ENCODE data around the gene SHLD2.
"Not testable (repeated sequence)": the region's sequence is repeated elsewhere in the genome, so short reads cannot be mapped to it uniquely, and the experiment has no call there.

The SHLD2 gene

DNA sequence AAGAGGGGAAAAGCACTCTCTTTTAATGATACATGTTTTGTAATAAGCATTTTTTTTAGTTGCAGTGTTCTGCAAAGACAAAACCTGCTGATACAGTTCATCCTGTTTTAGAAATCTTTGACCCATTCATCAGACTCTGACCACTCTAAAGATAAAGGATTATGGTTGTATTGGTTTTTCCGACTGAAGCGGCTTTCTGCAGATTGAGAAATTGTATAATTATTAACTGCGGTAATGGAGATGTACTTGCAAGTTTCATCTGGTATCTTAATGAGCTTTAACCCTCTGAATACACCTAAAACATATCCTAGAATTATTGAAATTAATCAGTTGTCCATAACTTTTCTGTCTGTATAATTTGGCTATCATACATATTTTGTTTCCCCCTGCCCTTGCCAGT, 50.6 kb downstream of the SHLD2 start:
- H3K9ac ChIP-seq (ENCODE audit: low read depth, low read length); H3K36me3 ChIP-seq (ENCODE audit: insufficient read depth, low read length); H3K4me1 ChIP-seq (ENCODE audit: insufficient read depth, low read length): not testable (repeated sequence)

DNA sequence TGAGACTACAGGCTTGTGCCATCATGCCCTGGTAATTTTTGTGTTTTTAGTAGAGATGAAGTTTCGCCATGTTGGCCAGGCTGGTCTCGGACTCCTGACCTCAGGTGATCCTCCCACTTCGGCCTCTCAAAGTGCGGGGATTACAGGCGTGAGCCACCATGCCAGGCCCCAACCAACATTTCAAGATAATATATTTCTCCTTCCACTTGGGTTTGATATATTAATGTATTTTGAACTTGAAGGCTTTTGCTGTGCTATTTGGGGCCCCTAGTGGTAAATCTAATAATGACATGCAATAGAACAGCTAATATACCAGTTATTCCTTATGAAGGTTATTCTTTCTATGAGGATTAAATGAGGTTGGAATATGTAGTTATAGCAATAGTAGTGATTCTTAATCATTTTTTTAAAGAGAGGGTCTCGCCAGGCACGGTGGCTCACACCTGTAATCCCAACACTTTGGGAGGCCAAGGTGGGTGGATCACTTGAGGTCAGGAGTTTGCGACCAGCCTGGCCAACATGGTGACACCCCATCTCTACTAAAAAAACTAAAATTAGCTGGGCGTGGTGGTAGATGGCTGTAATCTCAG, 54.1 kb downstream of the SHLD2 start:
- not testable (repeated sequence) for H3K9me3 ChIP-seq (ENCODE audit: control insufficient read depth, insufficient read depth, low read length); H3K4me1 ChIP-seq (ENCODE audit: insufficient read depth, low read length); H3K36me3 ChIP-seq (ENCODE audit: insufficient read depth, low read length); H3K9ac ChIP-seq (ENCODE audit: low read depth, low read length)

More for the DNA sequence above, 50.6 kb downstream of the SHLD2 start:
- not testable (repeated sequence) for H3K9me3 ChIP-seq (ENCODE audit: control insufficient read depth, insufficient read depth, low read length)

DNA sequence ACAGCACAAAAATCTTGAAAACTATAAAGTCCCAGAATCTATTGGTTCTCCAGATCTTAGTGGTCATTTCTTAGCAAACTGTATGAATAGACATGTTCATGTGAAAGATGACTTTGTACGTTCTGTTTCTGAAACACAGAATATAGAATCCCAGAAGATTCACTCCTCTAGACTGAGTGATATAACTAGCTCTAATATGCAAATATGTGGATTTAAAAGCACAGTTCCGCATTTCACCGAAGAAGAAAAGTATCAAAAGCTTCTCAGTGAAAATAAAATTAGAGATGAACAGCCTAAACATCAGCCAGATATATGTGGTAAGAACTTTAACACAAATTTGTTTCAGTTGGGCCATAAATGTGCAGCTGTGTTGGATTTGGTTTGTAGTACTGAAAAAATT, 56.5 kb downstream of the SHLD2 start:
- not testable (repeated sequence) for H3K4me1 ChIP-seq (ENCODE audit: insufficient read depth, low read length); H3K36me3 ChIP-seq (ENCODE audit: insufficient read depth, low read length); H3K9me3 ChIP-seq (ENCODE audit: control insufficient read depth, insufficient read depth, low read length); H3K9ac ChIP-seq (ENCODE audit: low read depth, low read length)

DNA sequence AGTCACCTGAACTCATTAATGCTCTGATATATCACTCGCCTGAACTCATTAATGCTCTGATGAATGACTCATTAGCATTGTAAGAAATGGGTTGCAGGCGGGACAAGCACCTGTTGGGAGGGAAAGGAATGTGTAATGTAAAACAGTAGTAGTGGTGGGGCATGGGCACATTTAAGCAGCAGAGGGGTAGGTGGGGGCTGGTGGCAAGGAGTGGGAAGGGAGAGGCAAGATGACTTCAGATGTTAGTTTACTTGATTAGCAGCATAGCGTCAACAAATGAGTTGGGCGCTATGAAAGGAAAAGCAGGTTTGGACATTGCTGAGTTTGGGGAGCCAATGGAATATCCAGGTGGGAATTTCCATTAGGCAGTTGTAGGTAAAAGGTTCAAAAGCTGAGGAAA, 61.8 kb downstream of the SHLD2 start:
- not testable (repeated sequence) for H3K9me3 ChIP-seq (ENCODE audit: control insufficient read depth, insufficient read depth, low read length); H3K36me3 ChIP-seq (ENCODE audit: insufficient read depth, low read length); H3K9ac ChIP-seq (ENCODE audit: low read depth, low read length); H3K4me1 ChIP-seq (ENCODE audit: insufficient read depth, low read length)

DNA sequence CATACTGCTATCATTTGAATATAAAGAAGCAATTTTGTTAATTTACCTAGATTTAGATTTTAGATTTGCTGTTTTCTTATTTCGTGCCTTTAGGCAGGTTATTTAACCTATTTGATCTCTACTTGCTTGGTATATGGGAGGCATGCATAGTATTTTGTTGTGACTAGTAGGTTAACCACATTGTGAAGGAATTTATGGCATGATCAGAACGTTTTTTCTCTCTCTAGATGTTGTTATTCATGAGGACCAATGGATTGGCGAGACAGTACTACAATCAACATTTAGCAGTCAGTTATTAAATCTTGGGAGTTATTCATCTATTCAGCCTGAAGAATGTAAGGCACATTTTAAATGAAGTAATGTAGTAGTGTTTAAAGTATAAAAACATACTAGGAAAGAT, 62.8 kb downstream of the SHLD2 start:
- not testable (repeated sequence) for H3K36me3 ChIP-seq (ENCODE audit: insufficient read depth, low read length); H3K9ac ChIP-seq (ENCODE audit: low read depth, low read length); H3K9me3 ChIP-seq (ENCODE audit: control insufficient read depth, insufficient read depth, low read length); H3K4me1 ChIP-seq (ENCODE audit: insufficient read depth, low read length)

DNA sequence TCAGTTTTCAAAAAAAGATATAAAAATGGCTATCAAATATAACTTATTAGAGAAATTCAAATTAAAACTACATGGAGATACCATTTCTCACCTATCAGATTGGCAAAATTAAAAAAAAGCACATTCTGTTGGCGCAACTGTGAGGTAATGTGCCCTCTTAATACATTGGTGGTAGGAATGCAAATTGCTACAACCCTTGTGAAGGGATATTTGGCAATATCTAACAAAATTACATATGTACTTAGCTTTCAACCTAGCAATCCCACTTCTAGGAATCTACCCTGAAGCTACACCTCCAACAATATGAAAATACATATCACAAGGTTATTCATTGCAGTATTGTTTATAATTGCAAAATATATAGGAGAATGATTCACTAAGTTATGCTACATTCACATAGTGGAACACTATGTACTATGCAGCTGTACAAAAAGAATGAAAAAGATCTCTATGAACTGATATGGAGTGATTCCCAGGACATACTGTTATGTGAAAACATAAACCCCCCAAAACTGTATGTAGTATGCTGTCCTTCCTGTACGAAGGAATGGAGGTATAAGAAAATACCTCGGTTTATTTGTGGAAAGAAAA, 67.8 kb downstream of the SHLD2 start:
- not testable (repeated sequence) for H3K9me3 ChIP-seq (ENCODE audit: control insufficient read depth, insufficient read depth, low read length); H3K9ac ChIP-seq (ENCODE audit: low read depth, low read length); H3K36me3 ChIP-seq (ENCODE audit: insufficient read depth, low read length); H3K4me1 ChIP-seq (ENCODE audit: insufficient read depth, low read length)

DNA sequence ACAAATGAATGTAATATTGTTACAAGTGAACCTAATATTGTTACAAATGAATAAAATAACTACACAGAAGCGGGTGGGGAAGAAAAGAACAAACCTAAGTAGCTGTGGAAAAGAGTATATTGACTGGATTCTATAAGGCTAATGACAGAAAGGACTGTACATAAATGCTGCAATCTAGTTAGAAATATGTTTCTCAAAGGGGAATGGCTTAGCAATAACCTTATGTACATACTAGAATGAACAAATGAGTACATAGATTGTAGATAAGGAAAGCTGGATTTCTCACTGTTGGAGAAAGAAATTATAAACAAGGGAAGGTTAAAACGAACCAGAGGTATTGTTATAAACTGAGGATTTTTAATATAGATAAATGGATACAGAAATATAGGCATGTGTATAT, 68.4 kb downstream of the SHLD2 start:
- not testable (repeated sequence) for H3K36me3 ChIP-seq (ENCODE audit: insufficient read depth, low read length); H3K9ac ChIP-seq (ENCODE audit: low read depth, low read length); H3K4me1 ChIP-seq (ENCODE audit: insufficient read depth, low read length); H3K9me3 ChIP-seq (ENCODE audit: control insufficient read depth, insufficient read depth, low read length)

DNA sequence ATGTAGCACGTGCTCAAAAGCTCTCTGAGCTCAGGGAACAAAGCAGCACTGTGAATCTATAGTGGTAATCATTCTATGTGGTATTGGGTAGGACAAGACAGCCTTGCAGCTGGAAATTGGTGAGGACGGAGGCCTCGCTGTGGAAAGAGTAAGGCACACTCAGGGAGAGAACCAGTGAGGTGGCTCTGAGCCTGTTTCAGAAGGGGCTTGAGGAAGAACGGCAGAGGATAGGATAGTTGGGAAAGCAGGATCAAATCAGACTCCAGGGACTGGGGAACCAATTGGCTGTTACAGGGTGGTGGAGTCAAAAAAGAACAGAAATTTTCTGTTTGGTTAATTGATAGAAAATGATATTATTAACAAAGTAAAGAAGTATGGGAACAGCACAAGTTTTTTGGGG, 74.9 kb downstream of the SHLD2 start:
- H3K9me3 ChIP-seq (ENCODE audit: control insufficient read depth, insufficient read depth, low read length); H3K9ac ChIP-seq (ENCODE audit: low read depth, low read length); H3K36me3 ChIP-seq (ENCODE audit: insufficient read depth, low read length); H3K4me1 ChIP-seq (ENCODE audit: insufficient read depth, low read length): not testable (repeated sequence)

DNA sequence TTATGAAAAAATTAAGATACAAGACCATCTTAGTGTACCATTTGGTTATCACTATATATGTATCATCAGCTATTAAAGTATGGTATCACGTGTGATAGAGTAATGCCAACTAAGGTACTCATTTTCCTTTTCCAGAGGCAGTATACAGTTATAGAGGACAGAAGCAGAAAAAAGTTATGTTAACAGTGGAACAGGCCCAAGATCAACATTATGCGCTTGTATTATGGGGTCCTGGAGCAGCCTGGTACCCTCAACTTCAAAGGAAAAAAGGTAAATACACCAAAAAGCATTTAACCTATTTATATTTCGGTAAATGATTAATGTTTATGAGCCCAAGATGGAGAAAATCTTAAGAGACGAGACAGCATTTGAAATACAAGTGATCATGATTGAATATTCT, 75.7 kb downstream of the SHLD2 start:
- H3K9me3 ChIP-seq (ENCODE audit: control insufficient read depth, insufficient read depth, low read length); H3K9ac ChIP-seq (ENCODE audit: low read depth, low read length); H3K4me1 ChIP-seq (ENCODE audit: insufficient read depth, low read length); H3K36me3 ChIP-seq (ENCODE audit: insufficient read depth, low read length): not testable (repeated sequence)

DNA sequence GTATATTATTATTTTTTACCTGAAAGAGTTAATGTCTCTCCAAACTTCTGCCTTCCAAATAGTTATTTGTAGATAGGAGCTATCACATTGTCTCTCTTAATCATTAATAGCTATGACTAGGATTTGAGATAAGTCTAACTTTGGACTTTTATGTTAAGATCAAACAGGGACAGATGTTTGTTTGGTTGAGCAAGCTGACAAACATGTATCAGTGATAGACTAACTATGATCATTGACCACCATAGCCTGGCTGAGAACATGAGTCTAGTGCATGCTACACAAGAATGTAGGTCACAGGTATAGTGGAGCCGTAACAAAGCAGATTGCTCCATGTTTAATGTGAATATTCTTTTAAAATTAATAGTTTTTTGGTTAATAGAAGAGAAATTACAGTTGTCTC, 76.7 kb downstream of the SHLD2 start:
- not testable (repeated sequence) for H3K4me1 ChIP-seq (ENCODE audit: insufficient read depth, low read length); H3K9me3 ChIP-seq (ENCODE audit: control insufficient read depth, insufficient read depth, low read length); H3K9ac ChIP-seq (ENCODE audit: low read depth, low read length)

DNA sequence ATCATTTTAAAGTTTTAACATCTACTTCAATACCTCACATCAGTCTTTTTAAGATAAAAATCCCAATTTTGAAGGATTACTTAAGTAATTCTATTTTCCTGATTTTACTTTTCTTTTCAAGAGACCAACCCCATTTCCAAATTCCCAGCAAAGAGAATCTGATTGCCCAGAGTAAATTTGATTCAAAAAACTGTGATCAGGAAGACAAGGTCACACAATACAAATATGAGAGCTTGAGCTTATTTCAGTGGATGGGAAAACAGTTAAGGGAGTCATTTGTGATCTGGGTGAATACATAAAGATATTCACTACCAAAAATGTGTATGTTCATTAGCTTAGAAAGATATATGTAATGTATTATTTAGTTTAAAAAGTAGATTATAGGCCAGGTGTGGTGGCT, 77.2 kb downstream of the SHLD2 start:
- not testable (repeated sequence) for H3K4me1 ChIP-seq (ENCODE audit: insufficient read depth, low read length); H3K36me3 ChIP-seq (ENCODE audit: insufficient read depth, low read length); H3K9ac ChIP-seq (ENCODE audit: low read depth, low read length)

More for the DNA sequence above, 76.7 kb downstream of the SHLD2 start:
- not testable (repeated sequence) for H3K36me3 ChIP-seq (ENCODE audit: insufficient read depth, low read length)

DNA sequence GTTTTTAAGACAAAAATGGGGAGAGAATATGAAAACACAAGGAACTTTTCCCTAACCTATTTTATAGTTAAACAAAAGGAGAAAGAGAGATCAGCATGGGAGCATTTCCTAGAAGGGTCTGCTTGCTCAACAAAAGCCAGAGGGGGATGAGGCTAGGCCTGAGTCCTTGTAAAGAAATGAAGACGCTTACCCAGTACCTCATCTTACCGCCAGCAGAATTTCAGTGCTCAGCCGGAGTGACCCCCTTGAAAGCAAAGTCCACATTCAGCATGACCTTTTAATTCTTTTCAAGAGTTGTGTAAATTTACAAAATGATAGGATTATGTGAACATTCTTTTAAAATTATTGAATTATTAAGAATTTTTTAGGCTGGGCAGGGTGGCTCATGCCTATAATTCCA, 82.6 kb downstream of the SHLD2 start:
- not testable (repeated sequence) for H3K9ac ChIP-seq (ENCODE audit: low read depth, low read length); H3K4me1 ChIP-seq (ENCODE audit: insufficient read depth, low read length); H3K9me3 ChIP-seq (ENCODE audit: control insufficient read depth, insufficient read depth, low read length); H3K36me3 ChIP-seq (ENCODE audit: insufficient read depth, low read length)

More for the DNA sequence above, 77.2 kb downstream of the SHLD2 start:
- H3K9me3 ChIP-seq (ENCODE audit: control insufficient read depth, insufficient read depth, low read length) = not testable (repeated sequence)

DNA sequence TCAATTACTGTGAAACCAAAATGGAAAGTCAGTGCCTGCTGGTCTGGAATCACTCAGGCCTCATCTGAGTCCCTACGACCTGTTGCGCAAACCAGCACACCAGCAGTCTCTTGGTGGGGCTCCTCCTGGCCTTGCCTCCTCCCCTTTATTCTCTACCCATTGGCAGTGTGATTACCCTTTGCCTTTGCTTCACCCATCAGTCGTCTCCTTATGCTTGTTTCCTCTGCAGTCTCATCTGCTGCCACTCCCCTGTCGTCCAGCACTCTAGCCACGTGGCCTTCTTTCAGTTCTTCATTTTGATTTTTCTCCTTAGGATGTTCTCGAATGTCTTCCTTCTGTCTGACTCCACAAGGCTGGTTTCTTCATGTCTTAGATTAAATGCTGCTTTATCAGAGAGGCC, 89.4 kb downstream of the SHLD2 start:
- H3K36me3 ChIP-seq (ENCODE audit: insufficient read depth, low read length); H3K4me1 ChIP-seq (ENCODE audit: insufficient read depth, low read length); H3K9ac ChIP-seq (ENCODE audit: low read depth, low read length); H3K9me3 ChIP-seq (ENCODE audit: control insufficient read depth, insufficient read depth, low read length): not testable (repeated sequence)

DNA sequence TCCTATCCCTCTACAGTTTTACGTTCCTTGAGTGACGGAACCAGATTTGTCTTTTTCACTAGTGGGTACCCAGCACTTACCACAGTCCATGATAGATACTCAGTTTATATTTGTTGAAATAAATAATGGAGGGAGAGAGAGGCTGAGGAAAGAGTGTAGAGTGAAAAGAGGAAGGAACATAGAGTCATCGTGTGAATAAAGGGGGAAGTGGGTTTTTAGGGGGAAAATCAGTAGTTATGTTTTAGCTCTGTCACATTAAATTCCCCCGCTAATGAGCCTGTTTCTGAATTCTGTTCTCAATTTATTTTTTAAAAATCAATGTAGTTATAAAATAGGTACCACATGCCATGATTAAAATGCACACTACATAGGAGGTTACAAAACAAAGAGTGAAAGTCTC, 91.0 kb downstream of the SHLD2 start:
- not testable (repeated sequence) for H3K36me3 ChIP-seq (ENCODE audit: insufficient read depth, low read length); H3K9me3 ChIP-seq (ENCODE audit: control insufficient read depth, insufficient read depth, low read length); H3K4me1 ChIP-seq (ENCODE audit: insufficient read depth, low read length); H3K9ac ChIP-seq (ENCODE audit: low read depth, low read length)

DNA sequence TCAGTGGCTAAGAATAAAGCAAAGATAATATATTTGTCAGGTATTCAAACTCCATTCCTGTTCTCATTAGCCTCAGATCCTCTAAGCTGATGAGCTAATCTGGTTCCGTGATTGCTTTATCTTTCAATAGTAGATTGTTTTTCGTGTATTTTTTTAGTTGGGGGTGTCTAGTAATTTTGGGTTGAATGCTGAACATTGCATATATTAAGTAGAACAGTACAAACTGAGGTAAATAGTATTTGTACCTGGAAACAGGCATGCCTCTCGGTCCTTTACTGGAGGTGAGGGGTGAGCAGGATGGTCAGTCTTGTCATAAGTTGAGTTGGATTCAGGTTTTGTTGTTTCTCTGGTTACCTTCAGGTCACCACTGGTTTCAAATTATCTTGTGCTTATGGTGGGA, 92.6 kb downstream of the SHLD2 start:
- not testable (repeated sequence) for H3K36me3 ChIP-seq (ENCODE audit: insufficient read depth, low read length); H3K9ac ChIP-seq (ENCODE audit: low read depth, low read length); H3K9me3 ChIP-seq (ENCODE audit: control insufficient read depth, insufficient read depth, low read length); H3K4me1 ChIP-seq (ENCODE audit: insufficient read depth, low read length)

DNA sequence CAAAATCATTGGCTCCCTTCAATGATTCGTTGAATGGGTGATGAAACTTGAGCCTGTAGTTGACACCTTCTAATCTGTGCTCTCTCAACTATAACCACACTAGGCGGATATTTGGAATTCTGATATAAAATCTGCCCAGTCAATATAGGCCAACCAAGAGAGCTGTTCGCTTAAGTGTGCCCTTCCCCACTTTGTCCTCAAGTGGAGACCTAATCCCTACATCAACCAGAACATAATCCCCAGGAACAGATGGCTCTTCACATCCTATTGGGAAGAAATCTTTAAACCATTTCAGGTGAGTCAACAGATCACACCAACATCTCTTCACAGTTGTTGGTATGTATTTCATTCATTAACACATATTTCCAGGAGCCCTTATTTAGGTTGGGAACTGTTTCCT, 96.8 kb downstream of the SHLD2 start:
- H3K9ac ChIP-seq (ENCODE audit: low read depth, low read length); H3K4me1 ChIP-seq (ENCODE audit: insufficient read depth, low read length); H3K9me3 ChIP-seq (ENCODE audit: control insufficient read depth, insufficient read depth, low read length); H3K36me3 ChIP-seq (ENCODE audit: insufficient read depth, low read length): not testable (repeated sequence)

All from ES-I3 (cell line).